GM19463 (cell line): Measurements from ENCODE around the gene RALGPS2.
A peak's percentile ranks its signal among the peaks of the same experiment; 100 is the strongest.

ENCODE experiments used
- ATAC-seq: cut with Tn5 transposase; IDR thresholded peaks from one replicate; pipeline ENCODE4 v1.9.1; 2021; ENCODE audit warnings: mild to moderate bottlenecking, moderate library complexity; ENCODE audit not compliant: unreplicated experiment

Gene RALGPS2

DNA sequence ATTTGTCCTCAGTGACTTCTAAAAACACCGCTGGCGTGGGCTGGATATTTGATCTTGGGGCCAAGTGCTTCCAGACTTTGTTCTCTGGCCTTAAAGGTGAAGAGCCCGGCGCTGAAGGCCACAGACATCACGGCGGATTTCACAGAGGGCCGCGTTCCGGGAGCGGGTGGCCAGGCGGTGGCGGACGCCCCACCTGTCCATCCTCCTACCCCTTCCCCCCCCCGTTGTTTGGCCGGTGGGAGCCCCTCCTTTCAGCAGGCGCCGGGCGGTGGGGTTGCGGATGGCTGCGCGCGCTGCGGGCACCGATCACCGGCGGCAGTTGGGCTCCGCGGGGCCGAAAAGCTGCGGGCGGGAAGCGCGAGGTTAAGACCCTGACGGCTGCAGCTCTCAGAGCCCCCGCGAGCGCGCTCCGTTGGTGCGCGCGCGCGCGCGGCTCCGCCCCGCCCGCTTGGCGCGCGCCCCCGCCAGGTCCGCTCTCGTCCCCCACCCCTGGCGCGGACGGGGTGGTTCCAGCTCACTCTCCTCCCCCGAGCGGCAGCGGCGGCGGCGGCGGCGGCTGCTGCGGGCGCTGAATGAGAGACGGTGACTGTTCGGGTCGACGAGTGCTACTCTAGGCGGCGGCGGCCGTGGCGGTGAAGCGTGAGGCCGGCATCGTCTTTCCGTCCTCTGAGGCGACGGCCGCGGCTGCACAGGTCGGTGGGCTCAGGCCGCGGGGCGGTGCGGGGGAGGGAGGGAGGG is at the start of gene RALGPS2:
Gene RALGPS2, plus strand, starts transcription at position 517 of the 738 bp plus-strand sequence. CDS start 51,521 bp downstream, outside the sequence.
- ATAC-seq = peak; percentile 58

- no peak for ATAC-seq
Observed at GRCh38 chr1:178679237-178679636, 45.8 kb upstream of the RALGPS2 start.

GRCh38 chr1:178682429-178682828 is 42.6 kb upstream of the RALGPS2 start:
- ATAC-seq = no peak

GRCh38 chr1:178682886-178683285 is 42.2 kb upstream of the RALGPS2 start:
- ATAC-seq = no peak

DNA sequence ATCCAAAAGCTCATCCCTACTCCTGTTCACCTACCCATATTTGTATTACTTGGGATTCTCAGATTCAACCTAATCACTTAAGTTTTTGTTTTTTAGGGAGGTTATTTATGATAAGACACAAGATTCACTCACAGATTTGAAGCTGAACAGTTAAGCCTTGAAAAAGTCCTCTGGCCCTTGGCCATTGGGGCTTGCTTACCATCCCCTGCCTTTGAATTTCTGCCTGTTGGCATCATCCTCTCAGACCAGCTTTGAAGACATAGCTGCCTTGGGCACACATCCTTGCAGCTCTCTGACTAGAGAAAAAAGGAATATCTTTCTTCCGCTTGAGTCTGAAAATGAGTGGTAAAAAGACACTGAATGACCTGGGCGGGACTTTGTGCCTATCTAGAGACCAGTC is 41.8 kb upstream of the RALGPS2 start:
- ATAC-seq = no peak

DNA sequence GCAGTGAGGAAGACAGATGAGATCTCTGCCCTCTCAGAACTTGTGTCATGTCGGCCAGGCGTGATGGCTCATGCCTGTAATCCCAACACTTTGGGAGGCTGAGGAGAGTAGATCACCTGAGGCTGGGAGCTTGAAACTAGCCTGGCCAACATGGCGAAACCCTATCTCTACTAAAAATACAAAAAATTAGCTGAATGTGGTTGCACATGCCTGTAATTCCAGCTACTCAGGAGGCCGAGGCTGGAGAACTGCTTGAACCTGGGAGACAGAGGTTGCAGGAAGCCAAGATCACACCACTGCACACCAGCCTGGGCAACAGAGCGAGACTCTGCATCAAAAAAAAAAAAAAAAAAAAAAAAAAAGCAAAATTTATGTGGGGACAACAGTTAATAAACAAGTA is 40.9 kb upstream of the RALGPS2 start:
- ATAC-seq = no peak

DNA sequence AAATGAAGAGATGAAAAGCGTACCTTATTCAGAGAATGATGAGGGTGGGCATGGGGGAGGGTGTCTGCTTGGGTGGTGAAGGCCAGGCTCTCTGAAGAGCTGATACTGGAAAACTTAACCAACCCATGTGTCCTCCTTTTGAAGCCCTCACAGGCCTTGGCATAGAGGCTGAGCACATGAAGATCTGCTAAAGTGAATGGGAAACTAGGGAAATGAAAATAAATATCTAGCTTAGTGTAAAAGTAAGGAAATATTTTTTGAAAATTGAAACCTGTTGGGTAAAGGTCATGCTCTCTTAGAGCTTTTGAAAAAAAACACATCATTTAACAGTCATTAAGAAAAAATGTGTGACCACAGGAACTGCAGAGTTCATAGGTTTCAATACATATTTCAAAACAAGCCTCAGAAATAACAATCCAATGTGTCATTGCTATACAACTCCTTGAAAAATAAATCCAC is 40.5 kb upstream of the RALGPS2 start:
- ATAC-seq = peak; percentile 81

- ATAC-seq = no peak
Observed at GRCh38 chr1:178686407-178686806, 38.6 kb upstream of the RALGPS2 start.

- no peak for ATAC-seq
Observed at GRCh38 chr1:178688244-178688643, 36.8 kb upstream of the RALGPS2 start.

DNA sequence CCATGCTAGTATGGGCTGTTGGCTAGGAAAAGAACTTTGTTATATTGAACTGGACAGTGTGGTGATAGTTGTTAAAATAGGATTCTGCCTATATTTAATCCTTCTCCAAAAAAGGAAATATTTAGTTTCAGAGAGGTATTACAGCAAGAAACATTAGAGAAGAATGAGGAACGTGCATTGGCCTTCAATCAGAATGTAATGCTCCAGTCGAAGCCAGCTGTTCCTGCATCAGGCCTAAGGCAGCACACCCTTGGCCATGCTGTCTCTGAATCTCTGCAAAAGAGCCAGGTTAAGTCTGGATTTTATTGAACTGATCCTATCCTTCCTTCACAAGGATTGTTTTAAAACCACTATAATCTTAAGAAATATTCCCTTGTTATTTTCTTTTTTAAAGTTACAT is 35.3 kb upstream of the RALGPS2 start:
- ATAC-seq = no peak

- no peak for ATAC-seq
Observed at GRCh38 chr1:178690496-178690895, 34.5 kb upstream of the RALGPS2 start.

DNA sequence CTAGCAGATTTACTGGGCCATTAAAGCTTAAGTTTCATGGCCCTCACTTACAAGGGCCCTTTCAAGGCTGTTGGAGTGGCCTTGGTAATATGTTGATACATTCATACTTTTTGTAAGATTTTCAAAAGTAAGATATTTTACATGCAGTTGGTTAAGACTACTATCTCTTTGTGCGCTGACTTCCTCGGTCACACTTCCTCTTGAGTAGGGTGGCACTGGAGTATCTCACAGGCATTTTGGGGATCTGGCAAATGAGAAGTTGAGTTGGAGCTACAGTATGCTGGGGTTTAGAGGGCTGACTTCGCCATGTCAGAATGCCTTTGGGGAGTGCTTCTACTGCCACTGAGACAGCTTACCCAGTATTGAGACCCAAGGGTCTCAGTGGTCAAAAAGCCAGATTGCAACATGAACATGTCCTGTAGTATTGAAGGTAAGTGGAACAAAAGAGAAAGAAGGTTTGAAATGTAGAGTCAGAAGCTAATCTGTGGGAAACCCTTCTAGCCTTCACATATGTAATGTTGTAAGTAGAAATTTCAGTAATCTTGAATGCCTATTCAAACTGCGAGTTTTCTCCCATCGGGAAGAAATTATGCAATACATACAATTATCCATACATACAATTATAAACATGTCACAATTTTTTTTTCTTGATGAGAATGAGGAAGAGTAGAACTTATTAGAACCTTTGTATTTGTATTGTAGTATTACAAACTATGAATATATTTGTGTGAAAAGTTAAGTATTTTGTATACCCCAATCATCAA is 32.3 kb upstream of the RALGPS2 start:
- ATAC-seq = no peak

DNA sequence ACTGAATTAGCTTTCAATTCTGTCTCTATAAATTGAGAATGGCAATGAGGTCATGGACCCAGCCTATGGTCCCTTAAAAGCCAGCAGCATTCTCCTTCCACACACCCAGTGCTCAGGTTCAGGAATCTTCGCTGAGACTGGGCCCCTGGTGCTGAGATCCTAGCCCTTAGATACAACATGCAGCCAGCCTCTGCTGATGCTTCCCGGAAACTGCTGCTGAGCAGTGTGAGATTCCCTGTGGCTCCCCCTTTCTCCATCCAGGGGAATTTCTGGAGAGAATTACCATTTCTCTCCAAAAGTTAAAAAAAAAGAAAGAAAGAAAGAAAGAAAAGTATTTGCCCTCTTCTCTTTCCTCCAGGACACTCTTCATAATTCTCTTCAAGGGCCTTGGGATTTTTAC is 31.7 kb upstream of the RALGPS2 start:
- no peak for ATAC-seq

DNA sequence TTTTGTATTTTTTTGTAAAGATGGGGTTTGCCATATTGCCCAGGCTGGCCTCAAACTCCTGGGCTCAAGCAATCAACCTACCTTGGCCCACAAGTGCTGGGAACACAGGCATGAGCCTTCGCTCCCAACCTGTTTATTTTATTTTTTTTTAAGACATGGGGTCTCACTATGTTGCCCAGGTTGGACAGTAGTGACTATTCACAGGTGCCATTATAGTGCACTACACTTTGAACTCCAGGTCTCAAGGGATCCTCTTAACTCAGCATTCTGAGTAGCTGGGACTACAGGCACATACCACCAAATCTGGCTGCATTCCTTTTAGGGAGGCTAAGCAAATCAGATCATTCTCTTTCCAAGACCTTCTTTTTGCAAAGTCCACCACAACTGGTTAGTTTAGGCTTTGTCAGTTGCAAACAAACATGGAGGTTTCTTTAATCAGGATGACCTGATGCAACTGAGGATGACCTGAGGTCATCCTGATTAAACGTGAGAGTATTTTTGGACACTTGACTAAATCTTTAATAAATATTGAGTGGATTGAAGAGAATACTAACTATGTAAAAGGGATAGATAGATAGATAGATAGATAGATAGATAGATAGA is 30.0 kb upstream of the RALGPS2 start:
- no peak for ATAC-seq

- ATAC-seq = no peak
Observed at GRCh38 chr1:178702146-178702545, 22.9 kb upstream of the RALGPS2 start.

DNA sequence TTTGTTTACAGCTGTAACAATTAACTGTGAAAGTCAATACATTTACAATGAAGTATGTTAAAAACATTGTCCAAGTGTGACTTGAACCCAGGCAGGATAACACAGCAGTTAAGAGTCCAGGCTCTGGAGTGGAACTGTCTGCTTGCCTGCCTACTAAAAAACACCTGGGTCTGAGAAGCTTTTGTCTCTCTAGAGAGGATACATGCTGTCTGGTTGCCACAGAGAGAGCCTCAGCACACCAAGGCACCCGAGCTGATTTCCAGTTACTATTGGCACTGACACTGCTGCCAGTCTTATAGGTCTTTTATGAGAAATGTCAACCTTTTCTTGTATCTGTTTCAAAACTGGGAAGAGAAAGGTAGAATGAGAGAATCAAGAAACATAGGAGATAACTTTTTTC is 20.2 kb upstream of the RALGPS2 start:
- no peak for ATAC-seq

- no peak for ATAC-seq
Observed at GRCh38 chr1:178706432-178706831, 18.6 kb upstream of the RALGPS2 start.

GRCh38 chr1:178713259-178713658 is 11.8 kb upstream of the RALGPS2 start:
- ATAC-seq = no peak

- ATAC-seq = no peak
Observed at GRCh38 chr1:178714453-178714852, 10.6 kb upstream of the RALGPS2 start.

DNA sequence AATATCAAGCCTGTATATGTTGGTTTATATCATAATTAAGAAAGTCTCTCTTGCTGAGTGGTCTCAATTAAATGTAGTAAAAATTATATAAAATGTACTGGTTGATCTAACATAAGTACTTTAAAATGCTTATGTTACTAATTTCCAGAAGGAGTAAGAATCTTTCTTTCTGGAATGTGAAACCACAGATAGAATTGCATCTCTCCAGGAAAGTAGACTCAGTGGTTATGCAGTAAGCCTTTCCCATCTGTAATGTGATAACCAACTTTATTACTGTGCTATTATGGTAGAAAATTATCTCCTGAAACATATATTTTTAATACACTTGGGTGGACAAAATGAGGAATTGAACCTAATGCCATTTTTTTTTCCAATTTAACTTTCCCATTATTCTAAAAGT is 8.9 kb upstream of the RALGPS2 start:
- no peak for ATAC-seq

- no peak for ATAC-seq
Observed at GRCh38 chr1:178718520-178718919, 6.5 kb upstream of the RALGPS2 start.

GRCh38 chr1:178723546-178723945 is 1.5 kb upstream of the RALGPS2 start:
- ATAC-seq = no peak
